M059J (cell line): ENCODE data around the gene HCLS1. TPM values are rescaled to one million over a fixed set of nuclear protein-coding genes. Genes with fewer than 3 reads are reported as not detected.
A peak's percentile ranks its signal among the peaks of the same experiment; 100 is the strongest.
"Not testable (repeated sequence)": the region's sequence is repeated elsewhere in the genome, so short reads cannot be mapped to it uniquely, and the experiment has no call there.

Source experiments
- DNase-seq: peaks from one replicate; pipeline ENCODE4 v3.0.0-alpha.2; 2012; ENCODE audit warnings: low read depth
- total RNA-seq: library from RNA; depleted of rRNA; stranded (reverse); fragments of >200 nt; shearing (Covaris generic); gene quantifications from 2 replicates; pipeline ENCODE4 v1.2.3, GENCODE V29; 2014; rRNA removed

Gene HCLS1, protein sequence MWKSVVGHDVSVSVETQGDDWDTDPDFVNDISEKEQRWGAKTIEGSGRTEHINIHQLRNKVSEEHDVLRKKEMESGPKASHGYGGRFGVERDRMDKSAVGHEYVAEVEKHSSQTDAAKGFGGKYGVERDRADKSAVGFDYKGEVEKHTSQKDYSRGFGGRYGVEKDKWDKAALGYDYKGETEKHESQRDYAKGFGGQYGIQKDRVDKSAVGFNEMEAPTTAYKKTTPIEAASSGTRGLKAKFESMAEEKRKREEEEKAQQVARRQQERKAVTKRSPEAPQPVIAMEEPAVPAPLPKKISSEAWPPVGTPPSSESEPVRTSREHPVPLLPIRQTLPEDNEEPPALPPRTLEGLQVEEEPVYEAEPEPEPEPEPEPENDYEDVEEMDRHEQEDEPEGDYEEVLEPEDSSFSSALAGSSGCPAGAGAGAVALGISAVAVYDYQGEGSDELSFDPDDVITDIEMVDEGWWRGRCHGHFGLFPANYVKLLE
- total RNA-seq, result 0.81 TPM in 1 of 2 replicates, not detected in the other

- DNase-seq, result no peak
Measured at GRCh38 chr3:121660356-121661171, at the start of gene HCLS1. HCLS1 (minus strand) TSS chr3:121660903; CDS start chr3:121658347, 2,556 bp downstream.

DNA sequence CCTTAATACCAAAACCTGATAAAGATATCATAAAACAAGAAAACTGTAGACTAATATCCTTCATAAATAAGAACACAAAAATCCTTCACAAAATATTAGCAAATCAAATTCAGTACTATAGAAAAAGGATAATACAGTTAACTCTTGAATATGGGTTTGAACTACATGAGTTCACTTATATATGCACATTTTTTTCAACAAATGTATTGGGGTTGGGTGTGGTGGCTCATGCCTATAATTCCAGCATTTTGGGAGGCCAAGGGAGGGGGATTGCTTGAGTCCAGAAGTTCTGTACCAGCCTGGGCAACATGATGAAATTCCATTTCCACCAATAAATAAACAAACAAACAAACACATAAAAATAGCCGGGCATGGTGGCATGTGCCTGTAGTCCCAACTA, 49.6 kb upstream of the HCLS1 start:
- no peak for DNase-seq

DNA sequence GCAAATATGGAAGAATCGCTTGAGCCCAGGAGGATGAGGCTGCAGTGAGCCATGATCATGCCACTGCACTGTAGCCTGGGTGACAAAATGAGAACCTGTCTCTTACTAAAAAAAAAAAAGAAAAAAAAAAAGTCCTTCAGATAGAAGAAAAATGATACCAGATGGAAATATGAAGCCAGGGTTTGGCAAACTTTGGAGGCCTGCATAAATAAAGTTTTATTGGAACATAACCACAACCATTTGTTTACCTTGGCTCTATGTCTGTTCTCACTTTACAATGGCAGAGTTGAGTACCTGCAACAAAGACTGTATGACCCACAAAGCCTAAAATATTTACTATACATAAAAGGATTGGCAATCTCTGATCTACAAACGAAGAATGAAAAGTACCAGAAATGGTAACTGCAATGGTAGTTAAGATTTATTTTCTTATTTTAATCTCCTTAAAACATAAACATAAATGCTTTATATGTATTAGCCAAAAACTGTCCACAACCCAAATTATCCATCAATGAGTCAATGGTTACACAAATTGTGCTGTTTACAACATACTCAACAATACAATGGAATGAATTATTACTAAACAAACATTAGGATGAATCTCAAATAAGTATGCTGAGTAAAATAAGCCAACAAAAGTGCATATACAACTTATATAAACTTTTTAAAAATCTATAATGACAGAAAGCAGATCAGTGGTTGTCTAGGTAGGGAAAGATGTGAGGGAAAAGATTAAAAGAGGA, 47.0 kb upstream of the HCLS1 start:
- DNase-seq, result peak; percentile 38

DNA sequence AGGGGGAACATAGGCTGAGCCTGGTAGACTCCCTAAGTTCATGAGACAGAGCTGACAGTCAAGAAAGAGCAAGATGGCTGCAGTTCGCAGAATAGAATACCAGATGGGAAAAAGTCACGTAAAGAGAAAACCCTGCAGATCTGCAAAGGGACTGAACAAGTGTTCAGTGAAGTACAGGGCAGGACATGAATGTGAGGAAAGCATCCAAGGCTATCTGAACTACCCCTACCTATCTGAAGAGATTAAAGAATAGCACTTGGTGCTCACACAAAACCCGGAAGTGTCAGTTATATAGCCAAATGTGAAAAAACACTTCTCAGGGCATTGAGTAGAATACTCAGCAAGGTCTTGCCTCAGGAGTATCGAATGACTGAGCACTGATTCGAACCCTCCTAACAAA, 44.8 kb upstream of the HCLS1 start:
- no peak for DNase-seq

DNA sequence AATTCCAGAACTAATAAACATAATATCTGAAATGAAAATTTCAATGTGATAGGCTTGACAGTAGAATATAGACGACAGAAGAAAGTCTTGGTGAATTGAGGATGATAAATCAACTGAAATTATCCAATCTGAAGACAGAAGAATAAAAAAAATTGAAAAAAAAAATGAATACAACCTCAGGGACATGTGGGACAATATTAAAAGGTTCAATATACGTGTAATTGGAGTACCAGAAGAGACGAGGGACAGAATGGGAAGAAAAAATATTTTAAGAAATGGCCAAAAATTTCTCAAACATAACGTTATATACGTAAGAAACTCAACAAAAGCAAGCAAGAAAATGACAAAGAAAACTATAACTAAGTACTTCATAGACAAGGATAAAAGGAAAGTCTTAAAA, 43.3 kb upstream of the HCLS1 start:
- no peak for DNase-seq

GRCh38 chr3:121698901-121699300, 38.2 kb upstream of the HCLS1 start:
- no peak for DNase-seq

- no peak for DNase-seq
Measured at GRCh38 chr3:121698476-121698875, 37.8 kb upstream of the HCLS1 start.

GRCh38 chr3:121696186-121696585, 35.5 kb upstream of the HCLS1 start:
- DNase-seq, result no peak

DNA sequence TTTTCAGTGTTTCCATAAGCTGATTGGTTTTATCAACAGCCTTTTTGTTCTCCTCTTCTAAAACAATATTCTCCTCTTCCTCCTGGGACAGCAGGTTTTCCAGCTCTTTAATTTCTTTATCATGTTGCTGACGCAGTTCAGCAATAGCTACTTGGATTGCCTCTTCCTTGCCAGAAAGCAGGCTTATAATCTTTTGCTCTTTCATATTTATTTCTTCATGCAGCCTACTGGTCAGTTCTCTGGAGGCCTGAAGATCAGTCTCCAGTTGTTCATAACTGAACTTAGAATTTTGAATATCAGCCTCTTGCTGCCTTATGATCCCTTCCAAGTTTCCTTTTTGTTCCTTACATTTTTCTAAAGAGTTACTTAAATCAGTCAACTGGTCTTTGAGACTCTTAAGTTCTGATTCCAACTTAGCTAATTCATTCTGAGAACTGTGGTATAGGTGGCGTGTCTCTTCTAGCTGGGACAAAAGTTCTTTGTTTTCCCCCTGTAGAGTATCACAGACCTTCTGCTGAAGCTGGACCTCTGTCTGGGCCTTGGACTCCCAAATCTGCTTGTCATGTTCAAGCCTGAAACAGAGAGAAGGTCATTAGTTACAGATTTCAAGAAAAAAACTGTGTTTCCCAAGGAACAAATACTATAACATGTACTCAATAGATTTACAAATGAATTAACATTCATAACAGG, 31.5 kb upstream of the HCLS1 start:
- no peak for DNase-seq

GRCh38 chr3:121690777-121691405, 30.2 kb upstream of the HCLS1 start:
- no peak for DNase-seq

DNA sequence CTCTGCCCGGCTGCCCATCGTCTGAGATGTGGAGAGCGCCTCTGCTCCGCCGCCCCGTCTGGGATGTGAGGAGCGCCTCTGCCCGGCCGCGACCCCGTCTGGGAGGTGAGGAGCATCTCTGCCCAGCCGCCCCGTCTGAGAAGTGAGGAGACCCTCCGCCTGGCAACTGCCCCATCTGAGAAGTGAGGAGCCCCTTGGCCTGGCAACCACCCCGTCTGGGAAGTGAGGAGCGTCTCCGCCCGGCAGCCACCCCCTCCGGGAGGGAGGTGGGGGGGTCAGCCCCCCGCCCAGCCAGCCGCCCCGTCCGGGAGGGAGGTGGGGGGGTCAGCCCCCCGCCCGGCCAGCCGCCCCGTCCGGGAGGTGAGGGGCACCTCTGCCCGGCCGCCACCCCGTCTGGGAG, 28.0 kb upstream of the HCLS1 start:
- DNase-seq, result not testable (repeated sequence)

- DNase-seq, result no peak
Measured at GRCh38 chr3:121681792-121682191, 21.1 kb upstream of the HCLS1 start.

- DNase-seq, result no peak
Measured at GRCh38 chr3:121677141-121677540, 16.4 kb upstream of the HCLS1 start.

DNA sequence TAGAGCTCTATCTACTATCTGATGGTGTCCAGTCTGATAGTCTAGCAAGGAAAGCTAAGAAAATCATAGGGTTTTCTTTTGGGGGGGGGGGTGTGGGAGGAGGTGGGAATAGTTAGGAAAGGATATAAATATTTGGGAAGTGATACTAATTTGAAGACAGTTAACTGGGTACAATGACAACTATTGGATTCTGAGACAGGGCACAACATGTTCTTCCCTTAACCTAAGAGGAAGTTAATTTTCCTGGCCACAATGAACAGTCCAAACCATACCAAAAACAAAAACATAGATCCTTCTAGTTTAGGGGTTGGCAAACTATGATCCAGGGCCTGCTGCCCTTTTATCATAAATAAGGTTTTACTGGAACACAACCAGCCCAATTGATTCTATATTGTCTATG, 10.0 kb upstream of the HCLS1 start:
- DNase-seq, result no peak

DNA sequence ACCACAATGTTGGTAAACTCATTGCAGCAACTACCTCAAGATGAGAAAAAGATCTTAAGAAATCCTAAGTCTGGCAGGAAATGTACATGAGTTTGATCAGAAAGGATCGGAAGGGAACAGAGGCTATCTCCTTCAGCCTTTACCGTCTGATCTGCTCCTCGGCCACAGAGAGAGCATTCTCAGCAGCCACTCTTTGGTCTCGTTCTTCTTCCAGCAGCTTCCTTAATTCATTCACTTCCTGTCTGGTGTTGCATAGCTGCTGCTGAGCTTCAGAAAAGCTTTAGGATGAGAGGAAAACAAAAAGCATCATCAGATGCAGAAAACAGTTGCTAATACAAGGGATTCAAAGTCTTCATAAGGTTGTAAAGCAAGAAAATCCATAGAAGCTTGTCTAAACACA, 6.6 kb upstream of the HCLS1 start:
- DNase-seq, result no peak

DNA sequence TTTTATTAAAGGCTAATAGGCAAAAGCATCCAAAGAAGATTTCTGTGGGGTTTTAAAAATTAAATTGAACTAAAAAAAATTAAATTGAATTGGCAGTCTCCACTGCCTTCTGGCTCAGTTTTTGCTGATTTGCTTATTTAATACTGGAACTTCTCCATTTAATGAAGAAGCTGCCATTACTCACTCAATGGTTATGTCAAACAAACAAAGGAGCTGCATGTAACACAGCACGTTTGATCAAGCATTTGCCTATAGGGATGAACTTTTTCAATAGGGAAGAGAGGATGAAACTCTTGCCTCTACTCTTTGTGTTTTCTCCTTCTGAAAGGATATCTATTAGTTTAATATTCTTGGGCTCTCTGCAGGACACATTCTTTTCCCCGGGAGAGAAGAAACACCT, 4.8 kb upstream of the HCLS1 start:
- no peak for DNase-seq

DNA sequence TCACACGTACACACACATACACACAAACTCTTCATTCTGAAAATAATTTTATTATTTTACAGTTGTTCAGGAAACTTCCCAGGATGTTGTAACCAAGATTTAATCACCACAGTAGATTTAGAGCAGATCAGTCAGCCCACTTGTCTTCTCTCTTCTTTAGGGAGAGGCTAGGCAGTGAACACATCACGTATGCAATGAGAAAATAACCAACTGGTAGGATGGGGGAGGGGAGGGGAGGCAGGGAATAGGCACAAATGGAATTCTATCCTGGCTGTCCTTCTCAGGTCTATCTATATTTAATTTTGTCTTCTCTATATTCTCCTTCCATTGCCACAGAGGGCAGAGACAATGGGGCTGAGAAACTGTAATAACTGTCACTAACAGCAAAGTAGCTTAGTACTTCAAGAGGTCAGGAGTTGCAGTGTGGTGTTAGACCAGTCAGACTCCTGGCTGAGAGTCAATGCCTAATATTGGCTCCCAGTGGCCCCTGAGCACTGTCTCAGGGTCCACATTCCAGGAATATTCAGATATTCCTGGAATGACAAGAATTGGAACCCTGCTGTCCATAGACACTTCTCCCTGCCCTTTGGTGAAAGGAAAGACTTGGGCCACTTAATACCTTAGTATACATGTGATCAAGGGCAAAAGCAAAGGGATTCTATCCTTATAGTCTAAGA, 2.6 kb upstream of the HCLS1 start:
- no peak for DNase-seq

- DNase-seq, result no peak
Measured at GRCh38 chr3:121662742-121663141, 2.0 kb upstream of the HCLS1 start.

- DNase-seq, result no peak
Measured at GRCh38 chr3:121661376-121661775, 673 bp upstream of the HCLS1 start.

DNA sequence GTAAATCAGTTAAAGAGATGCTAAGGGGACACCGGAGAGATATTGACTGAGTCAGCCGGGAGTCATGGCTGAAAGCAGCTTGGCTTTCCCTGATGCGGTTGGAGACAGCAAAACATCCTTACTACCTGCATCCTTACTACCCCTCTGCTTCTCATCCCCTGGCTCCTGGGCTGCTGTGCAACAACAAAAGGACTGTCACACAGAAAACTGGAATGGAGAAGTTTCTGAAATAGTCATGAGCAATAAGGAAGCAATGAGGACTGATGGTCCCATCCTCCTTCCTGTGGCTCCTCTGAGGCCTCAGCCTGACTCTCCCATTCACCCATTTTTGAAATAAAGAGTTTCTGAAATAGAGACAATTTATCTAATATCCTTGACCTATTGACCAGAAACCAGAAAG, 1.1 kb downstream of the HCLS1 start:
- no peak for DNase-seq
